Heart left ventricle (tissue), 13 donors: ENCODE data around the gene BNIP5.

Experiments used
- POLR2A ChIP-seq, 2 donors: fragments of 450-650 bp; IDR thresholded peaks; one replicate each; pipeline ENCODE4 v1.6.1; 2017; ENCODE audit warnings: antibody characterized with exemption in 2 of 2, mild to moderate bottlenecking in 2 of 2, moderate library complexity in 2 of 2
- TF ChIP-seq, protein P1 (sequence below), 12 donors: fragments of 200-600 bp; sonication (generic) in 4 of 12; IDR thresholded peaks; one replicate each; pipeline versions ENCODE4 v1.5.0 to v1.8.0; 2018 to 2022; ENCODE audit warnings: antibody characterized with exemption in 12 of 12, mild to moderate bottlenecking in 5 of 12
- donor health status: ischemic (EF 13 %, LVEDD 7.1; RV severe dilation, severe dysfunction).
- donor health status: DM: no; HTN: yes; CAD: no.
- donor health status: DM: no; HTN: no; CAD: no.
- donor health status: ischemic (EF 25% LVEDD 6.9; RV normal size, moderate dysfunction).
- donor health status: ischemic (EF 25% LVEDD 5.7; RV mildly dilated, moderate dysfunction).
- donor health status: ischemic (EF 35%, LVEDD 5.7; RV mildly dilated, moderate dysfunction).
- donor health status: nonischemic (EF 11% LVEDD 7.7; RV severe dilation, severe dysfunction).
- donor health status: DM: yes; HTN: yes; CAD: no.
- donor health status: PGD.
- donor health status: ischemic (EF 29% LVEDD 5.4; RV normal size, mild dysfunction).
- donor health status: nonischemic (EF 23%, LVEDD 6.1; RV moderate dilation, normal function).

DNA sequence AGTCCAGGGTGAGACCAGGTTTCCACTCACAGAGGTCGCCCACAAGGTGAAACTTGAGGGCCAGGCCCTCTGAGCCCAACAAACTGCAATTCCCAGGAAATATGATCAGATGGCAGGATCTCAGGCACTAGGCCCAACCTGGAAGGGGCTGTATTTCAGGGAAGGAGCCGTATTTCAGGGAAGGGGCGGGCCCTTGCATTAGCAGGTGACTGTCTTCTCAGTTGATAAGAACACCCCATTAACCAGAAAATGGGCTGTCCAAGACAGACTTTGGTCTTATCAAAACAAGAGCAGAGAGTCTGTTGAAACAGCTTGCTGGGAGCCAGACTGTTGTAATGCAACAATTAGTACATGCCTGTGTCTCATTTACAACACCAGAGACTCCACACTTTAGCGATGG lies 10.9 kb upstream of the BNIP5 start:
- TF ChIP-seq, protein P1, sequence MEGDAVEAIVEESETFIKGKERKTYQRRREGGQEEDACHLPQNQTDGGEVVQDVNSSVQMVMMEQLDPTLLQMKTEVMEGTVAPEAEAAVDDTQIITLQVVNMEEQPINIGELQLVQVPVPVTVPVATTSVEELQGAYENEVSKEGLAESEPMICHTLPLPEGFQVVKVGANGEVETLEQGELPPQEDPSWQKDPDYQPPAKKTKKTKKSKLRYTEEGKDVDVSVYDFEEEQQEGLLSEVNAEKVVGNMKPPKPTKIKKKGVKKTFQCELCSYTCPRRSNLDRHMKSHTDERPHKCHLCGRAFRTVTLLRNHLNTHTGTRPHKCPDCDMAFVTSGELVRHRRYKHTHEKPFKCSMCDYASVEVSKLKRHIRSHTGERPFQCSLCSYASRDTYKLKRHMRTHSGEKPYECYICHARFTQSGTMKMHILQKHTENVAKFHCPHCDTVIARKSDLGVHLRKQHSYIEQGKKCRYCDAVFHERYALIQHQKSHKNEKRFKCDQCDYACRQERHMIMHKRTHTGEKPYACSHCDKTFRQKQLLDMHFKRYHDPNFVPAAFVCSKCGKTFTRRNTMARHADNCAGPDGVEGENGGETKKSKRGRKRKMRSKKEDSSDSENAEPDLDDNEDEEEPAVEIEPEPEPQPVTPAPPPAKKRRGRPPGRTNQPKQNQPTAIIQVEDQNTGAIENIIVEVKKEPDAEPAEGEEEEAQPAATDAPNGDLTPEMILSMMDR (IDR thresholded peaks at IDR 0.05): no peak
- TF ChIP-seq POLR2A (IDR thresholded peaks at IDR 0.05): no peak
